HuH-7.5 (cell line): ENCODE measurements around the gene CD8A.
"Not testable (repeated sequence)": the region's sequence is repeated elsewhere in the genome, so short reads cannot be mapped to it uniquely, and the experiment has no call there.

Experiments used
- DNase-seq: peaks from one replicate; pipeline ENCODE4 v3.0.0; 2011; ENCODE audit warnings: low spot score

The CD8A gene

DNA sequence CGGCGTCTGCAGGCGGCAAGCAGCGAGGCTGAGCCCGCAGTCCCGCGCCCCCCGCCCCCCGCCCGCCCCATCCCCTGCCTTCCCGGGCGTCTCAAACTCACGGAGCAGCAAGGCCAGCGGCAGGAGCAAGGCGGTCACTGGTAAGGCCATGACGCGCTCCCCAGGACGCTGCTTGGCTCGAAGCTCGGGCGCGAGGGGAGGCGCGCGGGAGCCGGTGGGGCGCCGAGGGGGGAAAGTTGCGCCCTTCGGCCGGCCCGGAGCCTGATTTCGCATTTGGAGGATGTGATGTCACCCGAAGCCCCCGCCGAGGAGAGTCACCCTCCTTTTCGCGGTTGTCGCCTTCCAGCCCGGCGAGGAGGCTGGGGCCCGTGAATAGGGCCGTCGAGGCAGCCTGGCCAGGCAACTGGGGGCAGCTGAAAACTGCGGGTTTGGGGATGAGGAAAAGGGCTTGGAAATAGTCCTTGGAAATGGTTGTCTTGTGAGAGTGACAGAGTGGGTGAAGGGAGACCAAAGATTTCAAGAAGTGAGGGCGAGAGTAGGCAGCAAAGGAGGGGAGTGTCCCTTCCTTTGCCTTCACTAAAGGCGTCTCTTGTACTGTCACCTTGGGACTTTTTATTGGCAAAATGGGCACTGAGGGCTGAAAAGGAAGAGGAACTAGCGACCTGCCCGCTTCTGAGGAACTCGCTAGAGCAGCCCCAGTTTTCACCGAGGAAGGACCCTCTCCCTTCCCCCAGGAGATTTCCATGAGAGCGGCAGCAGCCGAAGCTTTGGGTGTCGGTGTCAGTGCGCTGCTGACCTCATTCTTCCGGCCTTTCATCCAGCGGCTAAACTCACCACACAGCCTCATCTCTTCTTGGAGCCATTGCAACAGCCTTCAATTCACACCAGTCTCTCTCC is at the start of gene CD8A:
CD8A (minus strand) TSS at position 238 of the 897 bp plus-strand sequence; CDS start at position 150, 88 bp downstream.
- no peak for DNase-seq

DNA sequence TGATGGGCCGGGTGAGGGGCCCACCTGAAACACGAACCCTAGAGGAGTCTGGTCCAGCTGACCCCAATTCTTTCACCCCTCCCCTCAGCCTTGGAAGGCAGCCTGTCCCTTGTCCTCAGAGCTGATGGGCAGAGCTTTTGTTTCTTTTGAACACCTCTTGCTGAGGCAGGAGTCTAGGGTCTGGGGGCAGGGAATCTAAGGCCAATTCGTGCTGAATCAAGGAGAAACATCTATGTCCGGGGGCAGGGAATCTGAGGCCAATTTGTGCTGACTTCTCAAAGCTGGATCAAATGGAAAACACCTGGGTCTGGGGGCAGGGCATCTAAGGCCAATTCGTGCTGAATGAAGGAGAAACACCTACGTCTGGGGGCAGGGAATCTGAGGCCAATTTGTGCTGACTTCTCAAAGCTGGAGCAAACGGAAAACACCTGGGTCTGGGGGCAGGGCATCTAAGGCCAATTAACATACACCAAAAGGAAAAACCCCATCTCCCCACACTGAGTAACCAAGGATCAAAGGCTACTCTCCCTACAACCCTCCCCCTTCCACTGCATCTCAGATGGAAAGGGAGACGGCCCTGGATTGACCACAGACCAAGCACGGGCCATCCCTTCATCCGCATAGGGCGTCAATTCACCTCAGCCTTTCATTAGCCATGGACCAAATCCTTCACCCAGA is 49.3 kb upstream of the CD8A start:
- DNase-seq = not testable (repeated sequence)

DNA sequence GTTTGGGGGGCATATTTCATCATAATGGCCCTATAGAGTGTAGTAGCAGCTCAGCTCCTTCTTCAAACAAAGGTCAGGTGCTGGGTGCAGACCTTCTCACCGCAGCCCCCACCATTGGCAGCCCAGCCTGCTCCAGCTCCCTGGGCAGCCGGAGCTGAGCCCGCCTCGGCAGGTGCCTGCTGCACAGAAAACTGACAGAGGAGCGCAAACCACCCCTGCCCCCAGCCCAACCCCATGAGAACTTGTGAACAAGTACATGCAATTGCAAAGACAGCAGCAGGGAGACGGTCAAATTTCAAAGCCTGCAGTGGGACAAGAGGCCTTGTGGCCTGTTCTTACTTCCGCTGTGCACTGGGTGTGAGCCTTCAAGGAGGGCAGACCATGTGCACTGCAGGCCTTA is 48.7 kb upstream of the CD8A start:
- DNase-seq = not testable (repeated sequence)

DNA sequence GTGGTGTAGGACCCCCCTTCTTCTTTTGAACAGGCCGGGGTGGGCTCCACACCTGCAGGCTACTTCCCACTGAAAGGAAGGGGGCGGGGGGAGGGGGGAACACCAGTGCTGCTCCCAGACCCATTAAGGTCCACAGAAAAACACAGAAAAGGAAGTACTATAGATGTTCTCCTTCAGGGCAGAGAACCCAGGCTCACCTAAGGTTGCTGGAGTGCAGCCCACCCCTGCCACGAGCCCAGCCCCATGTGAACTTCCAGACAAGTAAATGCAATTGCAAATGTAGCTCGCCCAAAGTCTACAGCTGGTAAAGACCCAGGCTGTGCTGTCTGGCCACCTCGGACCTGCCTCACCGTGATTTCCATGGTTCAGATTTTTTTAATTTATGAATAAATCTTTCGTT is 47.0 kb upstream of the CD8A start:
- not testable (repeated sequence) for DNase-seq

DNA sequence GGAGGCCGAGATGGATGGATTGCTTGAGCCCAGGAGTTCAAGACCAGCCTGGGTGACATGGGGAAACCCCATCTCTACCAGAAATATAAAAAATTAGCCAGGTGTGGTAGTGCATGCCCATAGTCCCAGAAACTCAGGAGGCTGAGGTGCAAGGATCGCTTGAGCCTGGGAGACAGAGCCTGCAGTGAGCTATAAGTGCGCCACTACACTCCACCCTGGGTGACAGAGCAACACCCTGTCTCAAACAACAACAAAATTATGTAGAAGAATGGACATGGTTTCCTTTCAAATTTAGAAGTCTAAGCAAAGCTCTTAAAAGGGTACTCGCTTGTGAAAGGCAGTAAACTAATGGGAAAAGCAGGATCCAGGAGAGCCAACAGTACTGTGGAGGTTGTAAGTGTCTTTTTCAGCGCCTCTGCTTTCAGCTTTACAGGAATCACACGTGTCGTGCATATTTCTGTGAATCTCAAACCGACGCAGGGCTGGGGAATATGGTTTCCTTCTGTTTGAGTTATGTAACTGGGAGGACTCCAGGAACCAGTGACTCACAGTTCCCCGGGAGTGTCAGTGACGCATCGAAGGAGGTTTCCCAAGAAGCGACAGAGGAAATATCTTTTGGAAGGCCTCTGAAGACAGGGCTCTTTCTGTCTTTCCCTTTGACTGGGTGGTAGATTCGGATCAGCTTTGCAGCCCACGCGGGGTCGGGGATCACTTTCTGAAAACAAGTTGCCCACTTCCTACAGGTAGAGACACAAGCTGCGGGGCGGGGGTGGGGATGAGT is 46.4 kb upstream of the CD8A start:
- DNase-seq = not testable (repeated sequence)

DNA sequence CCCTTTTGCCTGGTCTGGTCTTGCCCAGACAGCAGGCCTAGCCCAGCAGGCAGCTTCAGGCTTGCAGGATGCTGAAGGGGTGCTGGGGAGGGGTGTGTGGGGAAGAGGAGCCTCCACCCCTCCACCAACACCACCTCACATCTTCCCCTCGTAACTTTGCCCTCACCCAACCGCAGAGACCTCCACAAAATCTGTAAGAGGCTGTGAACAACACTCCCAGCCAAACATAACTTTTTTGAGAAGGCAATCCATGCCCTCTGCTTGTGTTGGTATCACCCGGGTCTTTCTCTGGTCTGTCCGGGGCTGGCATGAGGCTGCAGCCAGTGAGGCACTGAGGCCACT is 44.8 kb upstream of the CD8A start:
- DNase-seq = not testable (repeated sequence)

DNA sequence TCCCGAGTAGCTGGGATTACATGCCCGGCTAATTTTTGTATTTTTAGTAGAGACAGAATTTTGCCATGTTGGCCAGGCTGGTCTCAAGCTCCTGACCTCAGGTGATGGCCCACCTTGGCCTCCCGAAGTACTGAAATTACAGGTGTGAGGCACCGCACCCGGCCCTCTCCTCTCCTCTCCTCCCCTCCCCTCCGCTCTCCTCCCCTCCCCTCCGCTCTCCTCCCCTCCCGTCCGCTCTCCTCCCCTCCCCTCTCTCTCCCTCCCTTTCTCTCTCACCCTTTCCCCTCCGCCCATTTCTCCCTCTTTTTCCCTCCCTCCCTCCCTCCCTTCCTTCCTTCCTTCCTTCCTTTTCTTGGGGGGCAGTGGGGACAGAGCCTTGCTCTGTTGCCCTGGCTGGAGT is 42.6 kb upstream of the CD8A start:
- no peak for DNase-seq

DNA sequence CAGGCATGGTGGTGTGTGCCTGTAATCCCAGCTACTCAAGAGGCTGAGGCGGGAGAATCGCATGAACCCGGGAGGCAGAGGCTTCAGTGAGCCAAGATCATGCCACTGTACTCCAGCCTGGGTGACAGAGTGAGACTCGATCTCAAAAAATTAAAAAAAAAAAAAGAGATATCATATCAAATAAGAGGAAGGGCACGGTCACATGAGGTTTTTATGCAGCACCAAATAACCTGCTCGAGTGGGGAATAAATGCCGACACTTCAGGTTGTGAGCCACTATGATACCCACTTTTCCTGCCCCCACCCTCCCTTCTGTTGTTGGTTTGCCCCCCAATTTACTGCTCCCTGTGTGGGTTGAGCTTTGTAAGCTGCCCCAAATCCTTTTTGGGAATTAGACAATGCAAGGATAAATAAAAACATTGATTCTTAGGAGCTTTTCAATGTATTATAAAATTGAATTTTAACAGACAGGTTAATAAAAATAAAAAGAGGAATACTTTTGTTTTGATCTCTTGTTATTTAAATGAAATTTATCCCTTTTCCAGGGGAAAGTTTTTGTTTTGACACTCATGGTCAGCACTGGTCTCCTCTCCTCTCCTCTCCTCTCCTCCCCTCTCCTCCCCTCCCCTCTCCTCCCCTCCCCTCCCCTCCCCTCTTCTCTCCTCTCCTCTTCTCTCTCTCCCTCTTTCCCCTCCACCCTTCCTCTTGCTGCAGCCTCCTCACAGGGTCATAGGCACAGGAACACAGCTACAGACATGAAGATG is 41.8 kb upstream of the CD8A start:
- DNase-seq = no peak

DNA sequence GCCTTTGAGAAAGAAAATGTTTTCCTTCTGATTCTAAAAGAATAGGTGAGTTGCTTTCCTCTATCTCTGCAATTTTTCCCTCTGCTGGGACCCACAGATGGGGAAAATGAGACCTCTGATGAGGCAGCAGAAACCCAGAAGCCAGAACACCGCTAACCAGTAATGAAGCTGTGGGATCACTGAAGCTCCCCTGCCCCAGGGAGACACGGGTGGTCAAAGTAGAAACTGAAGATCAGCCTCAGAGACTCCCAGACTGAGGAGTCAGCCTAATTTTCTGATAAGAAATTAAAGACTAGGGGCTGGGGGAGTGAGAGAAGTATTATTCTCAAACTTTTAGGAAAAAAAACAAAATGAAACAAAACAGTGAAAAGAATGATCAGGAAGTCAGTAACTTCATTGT is 40.8 kb upstream of the CD8A start:
- no peak for DNase-seq

DNA sequence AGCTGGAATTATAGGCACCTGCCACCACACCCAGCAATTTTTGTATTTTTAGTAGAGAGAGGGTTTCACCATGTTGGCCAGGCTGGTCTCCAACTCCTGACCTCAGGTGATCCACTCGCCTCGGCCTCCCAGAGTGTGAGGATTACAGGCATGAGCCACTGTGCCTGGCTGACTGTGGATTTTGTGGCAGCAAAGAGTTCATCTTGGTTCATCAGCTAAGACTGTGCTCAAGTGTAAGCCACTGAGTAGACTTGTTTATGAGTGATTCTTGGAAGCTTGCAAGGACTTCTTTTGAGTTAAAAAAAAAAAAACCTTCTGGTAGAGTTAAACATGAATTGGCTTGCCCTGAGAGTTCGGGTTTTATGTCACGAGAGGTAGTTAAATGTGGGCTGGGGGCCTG is 36.2 kb upstream of the CD8A start:
- no peak for DNase-seq

DNA sequence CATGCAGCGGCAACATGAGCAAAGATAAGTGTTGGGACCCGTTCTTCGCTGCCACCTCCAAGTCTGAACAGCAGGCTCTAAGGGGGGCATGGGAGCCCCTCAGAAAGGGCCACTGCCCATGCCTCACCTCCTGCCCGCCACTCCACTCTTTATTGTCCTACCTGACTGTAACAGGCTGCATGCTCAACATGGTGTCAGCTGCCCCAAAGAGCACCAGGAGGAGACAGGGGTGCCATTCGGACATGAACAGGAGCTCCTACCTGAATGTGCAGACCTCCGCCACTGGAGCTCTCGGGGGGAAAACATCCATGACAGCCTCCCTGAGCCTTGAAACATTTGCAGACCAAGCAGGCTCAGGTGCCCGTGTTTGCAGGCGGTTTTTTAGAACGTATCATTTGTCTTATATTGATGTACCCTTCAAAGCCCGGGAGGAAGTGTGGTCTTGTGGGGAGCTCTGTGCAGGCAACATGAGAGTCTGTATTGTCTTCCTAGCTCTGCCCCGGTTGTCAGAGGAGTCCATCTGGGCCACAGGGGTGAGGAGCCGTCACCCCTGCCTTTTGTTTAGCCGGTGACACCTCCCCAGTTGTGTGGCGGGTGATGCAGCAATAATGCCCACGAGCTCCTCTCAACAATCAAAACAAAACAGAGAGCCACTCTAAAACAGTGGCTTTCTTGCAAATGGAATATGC is 35.1 kb upstream of the CD8A start:
- DNase-seq = no peak

DNA sequence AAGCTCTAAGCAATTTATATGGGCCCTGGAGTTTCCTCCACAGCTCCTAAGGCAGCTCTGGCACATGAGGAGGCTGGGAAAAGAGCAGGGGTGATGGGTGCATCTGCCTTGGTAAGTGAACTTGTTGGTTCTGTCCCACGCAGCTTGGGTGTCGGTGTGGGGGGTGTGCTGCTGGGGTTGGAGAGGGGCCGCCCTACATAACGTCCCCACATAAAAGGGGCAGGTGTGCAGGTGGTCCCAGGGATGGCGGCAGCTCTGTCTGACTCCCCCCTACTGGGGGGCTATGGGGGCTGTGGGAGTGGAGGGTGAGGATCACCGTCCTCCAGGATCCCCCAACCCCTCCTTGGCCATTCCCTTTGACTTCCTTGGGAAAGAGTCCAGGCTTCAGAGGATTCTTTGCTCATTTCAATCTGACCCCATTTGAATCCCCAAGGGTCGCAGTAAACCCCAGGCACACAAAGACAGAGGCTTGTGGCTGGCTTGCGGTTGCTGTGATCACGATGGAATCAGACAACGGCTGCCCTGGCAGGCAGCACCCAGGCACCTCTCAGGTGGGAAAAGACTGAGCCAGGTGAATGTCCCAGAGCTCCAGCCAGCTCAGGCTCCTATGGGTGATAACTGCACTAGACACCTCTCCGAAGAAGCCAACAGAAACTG is 34.5 kb upstream of the CD8A start:
- no peak for DNase-seq

DNA sequence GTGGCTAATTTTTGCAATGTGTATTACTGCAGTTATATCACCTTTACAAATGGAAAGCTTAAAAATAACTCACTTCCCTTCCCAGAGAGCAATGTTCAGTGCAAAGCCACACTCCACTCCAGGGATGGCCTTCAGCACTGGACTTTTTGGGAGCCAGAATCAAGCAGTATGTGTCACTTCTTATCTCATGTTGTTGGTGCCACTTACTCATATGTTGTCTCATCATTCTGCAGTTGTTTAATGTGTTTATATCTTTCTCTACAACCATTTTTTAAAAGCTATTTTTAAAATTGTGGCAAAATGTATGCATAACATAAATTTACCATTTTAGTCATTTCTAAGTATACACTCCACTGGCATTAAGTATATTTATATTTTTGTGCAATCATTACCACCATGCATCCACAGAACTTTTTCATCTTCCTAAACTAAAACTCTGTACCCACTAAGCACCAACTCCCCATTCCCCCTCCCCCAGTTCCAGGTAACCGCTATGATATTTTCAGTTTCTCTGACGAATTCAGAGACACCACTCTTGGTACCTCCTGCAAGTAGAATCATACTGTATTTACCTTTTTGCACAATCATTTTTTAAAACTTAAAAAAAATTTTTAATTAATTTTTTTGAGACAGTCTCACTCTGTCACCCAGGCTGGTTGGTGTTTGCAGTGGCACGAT is 32.1 kb upstream of the CD8A start:
- DNase-seq = no peak

DNA sequence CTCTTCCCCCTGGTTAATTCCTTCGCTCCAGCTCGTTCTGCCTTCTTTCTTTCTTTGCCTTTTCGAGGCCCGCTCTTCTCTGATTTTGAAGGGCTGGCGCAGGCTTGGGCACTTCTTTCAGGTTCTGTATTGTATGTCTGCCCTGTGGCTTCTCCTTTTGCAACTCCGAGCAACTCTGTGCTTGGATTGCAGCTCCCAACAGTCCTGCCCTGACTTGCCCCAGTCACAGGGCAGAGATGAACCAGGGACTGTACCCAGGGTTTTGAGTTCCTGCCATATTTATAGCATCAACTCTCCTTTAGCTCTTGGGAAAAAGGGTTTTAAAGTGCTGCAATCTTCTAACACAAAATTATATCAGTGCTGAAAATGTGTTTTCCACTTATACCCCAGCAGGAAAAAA is 31.1 kb upstream of the CD8A start:
- no peak for DNase-seq

DNA sequence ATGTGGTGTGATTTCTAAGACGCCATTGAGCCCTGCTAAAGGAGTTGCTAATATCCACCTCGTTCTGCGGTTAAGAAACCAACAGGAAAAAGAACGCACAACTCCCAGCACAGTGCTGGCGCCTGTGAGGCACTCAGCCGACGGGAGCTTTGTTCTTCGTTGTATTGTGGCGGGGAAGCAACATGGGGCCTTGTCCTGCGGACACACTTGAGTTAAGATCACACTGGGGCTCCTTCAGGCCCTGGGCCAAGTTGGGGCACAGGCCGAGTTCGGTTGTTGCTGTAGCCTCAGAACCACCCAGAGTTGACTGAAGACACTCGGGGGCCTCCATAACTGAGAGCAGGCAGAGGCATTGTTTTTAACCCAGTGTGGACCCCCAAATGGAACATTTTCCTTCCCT is 30.6 kb upstream of the CD8A start:
- no peak for DNase-seq

DNA sequence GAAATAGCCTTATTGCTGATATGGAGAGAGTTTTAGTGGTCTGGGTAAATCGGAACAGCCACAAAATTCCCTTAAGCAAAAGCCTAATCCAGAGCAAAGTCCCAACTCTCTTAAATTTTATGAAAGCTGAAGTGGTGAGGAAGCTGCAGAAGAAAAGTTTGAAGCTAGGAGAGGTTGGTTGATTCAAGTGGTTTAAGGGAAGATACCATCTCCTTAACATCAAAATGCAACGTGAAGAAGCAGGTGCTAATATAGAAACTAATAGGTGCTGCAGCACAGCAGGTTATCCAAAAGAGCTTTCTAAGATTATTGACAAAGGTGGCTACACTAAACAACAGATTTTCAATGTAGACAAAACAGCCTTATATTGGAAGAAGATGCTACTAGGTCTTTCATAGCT is 28.2 kb upstream of the CD8A start:
- no peak for DNase-seq

DNA sequence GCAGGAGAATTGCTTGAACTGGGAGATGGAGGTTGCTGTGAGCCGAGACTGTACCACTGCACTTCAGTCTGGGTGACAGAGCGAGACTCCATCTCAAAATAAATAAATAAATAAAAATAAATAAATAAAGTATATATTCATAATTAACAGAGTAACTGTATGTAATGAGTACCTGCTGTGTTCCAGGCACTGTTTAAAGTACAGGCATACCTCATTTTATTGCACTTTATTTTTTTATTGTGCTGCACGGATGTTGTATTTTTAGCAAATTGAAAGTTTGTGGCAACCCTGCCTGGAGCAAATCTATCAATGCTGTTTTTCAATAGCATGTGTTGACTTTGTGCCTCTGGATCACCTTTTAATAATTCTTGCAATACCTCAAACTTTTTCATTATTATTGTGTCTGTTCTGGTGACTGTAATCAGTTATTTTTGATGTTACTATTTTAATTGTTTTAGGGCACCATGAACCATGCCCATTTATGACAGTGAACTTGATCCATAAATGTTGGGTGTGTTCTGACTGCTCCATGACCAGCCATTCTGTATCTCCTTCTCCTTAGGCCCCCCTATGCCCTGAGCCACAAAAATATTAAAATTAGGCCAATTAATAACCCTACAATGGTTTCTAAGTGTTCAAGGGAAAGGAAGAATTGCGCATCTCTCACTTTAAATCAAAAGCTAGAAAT is 27.5 kb upstream of the CD8A start:
- DNase-seq = no peak

DNA sequence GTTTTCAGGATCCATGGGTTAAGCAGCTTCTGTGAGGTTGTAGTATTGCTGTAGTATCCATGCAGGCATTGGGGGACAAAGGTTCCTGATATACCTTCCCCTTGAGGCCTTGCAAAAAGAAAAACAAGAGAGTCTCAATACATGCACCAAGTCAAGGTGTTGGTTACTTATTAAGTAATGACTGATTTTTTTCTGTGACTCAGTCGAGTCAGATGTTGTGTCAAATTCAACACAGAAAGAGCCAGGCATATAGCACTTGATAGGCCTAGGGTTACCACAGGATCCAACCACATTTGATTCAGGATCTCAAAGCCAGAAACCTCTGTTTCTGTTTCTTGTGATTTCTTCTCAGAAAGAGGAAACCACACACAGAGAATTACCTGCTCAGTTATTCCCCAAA is 24.9 kb upstream of the CD8A start:
- DNase-seq = no peak

DNA sequence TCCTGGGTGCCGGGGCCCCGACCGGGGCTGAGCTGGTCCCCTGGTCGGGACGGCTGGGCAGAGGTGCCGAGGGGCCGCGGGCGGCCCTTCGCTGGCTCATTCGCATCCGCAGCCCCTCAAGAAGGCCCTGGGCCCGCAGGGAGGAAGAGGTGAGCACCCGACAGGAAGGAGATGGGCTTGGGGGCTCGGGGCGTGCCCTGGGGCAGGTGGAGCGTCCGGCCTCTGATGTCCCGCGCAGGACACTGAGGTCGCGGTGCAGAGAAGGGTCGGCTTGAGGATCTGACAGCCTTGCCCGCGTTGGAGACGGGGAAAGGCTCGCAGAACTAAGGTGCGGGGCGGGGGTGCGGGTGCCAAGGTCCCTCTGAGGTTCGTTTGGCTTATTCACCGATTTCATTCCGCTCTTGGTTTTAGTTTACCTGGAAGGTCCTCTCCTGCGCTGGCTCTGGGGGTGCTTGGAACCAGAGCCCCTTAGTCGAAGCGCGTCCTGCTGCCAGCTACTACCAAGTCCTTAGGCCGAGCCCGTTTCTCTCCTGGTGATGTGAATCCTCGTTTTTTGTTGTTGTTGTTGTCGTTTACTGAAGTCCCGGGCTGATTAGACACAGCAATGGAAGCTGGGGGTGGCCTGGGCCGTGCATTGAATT is 18.9 kb upstream of the CD8A start:
- peak; percentile 47 for DNase-seq
